ENCODE results near the gene TMEM132D.

The TMEM132D gene

DNA sequence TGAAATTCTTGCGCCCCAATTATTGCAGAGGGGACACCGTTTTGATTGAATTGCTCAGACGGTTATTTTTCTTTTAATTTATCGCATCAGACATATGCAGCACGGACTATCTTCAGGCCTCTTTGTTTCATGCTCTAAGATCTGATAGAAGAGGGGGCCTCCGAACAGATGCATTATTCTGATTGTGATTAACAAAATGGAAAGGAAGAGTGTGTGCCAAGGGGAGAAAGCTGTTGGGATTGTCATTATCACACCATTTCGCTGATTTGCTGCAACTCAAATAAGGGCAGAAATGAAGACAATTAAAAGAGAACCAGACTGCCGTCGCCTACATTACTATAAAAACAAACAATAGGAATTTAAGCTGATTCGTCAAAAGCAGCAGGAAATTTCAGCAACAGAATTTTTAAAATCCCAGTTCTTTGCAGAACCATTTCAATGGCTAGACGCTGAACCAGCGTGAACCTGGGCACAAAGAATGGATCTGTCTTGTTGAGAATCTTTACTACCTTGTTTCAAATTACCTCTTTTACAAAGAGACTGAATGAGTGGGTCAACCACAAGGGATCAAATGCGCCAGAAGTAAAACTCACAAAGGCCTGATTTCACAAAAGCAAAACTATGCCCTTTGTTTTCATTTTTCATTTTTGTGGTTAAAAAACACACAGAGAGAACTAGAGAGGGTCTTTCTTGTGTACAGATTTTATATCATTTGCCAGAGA, 30.6 kb downstream of the TMEM132D start:
- no peak for DNase-seq

DNA sequence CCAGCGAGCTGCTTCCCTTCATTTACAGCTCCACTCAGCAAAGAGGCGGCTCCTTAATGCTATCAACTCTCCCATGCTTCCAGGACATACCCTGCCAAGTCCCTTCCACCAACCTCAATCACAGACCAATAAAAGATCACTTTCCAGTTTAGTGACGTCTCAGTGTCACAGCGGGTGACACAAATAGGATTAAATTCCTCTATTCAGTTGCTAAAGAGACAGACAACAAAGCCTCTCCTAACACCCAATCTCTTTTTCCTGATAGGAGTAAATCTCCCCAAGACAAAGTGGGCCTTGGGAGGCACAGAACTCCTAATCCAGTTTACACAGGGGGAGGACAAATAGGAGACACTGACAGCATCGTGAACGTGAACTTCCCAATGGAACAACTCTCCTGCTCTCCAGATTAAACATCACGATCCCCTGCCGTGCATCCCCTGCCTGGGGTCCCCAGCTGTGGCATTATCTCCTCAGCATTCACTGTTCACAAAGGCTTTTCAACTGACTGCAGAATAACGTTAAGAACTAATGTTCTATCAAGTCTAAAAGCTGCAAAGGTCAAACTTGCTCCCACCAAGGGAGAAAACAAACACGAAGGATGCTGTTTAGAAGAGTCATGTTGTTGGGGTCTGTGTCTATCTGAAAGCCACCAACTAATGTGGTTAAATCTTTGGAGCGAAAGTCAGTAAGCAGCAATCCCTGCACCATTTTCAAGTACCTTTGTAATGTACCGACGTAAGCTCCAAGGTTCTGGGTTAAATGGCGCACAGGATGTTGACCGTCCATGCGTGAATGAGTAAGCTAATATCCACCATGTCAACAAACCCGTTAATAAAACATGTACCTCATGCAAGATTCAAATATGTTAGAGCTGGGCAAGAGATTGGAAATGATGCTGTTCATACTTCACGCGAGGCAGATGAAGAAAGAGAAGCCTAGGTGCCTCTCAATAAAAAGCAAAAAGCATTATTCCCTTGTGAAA, 31.5 kb downstream of the TMEM132D start:
- no peak for DNase-seq

DNA sequence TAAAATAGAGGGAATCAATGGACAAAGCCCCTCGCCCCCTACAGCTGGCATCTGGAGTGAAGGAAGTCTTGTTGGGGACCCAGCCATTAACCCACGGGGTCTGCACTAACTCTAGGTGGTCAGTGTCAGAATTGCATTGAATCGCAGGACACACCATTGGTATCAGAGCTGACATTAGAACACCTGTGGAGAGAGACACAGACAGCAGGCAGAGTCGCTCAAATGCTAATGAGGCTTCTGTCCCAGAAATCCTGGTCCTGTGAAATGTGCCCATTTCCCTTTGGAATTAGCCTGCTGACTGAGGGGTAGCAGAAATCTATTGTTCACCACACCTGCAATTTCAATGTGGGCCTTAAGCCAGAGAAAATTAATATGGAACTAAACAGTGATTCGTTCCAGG, 33.0 kb downstream of the TMEM132D start:
- no peak for DNase-seq

DNA sequence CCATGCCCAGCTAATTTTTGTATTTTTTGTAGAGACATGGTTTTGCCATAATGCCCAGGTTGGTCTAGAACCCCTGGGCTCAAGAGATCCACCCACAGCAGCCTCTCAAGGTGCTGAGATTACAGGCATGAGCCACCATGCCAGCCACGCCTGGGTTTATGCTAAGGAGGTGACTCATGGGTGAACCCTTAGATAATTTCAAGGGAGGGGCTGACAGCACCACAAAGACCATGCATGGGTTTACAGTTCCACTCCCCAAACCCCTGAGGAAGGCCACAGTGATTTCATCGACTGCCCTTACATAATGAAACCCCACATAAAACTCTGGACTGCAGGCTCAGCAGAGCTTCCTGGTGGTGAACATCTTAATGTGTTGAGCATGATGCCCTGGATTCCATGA, 33.7 kb downstream of the TMEM132D start:
- no peak for DNase-seq

DNA sequence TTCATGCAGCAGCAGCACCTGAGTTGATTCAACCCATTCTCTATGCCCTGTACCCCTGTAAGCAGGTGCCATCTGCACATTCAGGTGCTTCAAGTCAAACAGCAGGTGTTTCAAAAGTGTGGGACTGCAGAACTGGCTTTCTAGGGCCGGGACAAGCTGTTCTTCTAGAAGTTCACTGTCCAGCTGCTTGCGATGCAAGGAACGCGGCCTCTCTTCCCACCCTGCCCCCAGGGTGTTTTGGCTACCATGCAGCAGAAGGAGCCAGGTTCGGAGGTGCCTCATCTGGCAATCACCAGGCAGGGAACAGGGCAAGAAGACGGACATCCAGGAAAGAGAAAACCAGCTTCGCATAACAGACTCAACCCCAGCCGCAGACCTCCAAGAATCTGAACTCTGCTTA, 35.2 kb downstream of the TMEM132D start:
- no peak for DNase-seq

DNA sequence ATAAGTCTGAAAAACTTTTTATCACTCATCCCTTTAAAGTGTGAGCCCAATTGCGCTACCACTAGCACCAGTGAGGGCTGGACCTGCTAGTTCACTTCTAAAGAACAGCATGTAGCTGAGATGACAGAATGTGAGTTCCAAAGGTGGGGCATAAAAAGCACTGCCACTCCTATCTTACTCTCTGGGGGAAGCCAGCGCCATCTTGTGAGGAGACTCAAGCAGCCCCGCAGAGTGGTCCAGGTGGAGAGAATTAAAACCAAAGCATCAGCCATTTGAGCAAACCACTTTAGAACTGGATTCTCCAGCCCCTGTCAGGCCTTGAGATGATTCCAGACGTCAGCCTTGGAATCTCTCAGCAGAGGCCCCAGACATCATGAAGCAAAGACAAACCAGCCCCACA, 39.9 kb downstream of the TMEM132D start:
- peak in 1 of 2 experiments; percentile 4 for DNase-seq

DNA sequence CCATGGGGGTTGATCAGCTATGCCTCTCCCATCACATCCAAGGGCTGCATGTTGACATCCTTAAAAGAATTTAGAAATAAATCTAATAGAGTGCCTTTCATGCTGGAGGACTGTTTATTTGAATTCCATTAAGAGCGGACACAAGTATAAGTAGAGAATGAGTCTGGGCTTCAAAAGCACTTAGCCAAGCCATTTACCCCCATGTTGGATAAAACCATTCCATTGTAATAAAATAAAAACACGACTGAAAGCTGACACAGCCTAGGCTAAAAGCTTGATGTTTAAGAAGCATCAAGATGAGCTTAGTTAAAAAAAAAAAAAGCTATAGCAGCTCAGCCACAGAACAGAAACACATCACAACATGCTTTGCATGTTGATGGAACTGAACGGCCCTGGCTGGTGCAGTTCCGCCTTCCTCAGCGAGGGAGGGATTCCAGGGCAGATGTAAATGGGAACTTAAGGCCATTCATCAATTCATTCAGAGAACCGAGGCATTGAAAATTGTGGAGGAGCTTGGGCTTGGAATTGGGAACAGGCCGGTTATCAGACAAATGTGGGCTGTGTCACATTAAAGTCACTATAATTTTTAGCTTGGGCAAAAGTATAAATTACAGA, 41.2 kb downstream of the TMEM132D start:
- no peak for DNase-seq

DNA sequence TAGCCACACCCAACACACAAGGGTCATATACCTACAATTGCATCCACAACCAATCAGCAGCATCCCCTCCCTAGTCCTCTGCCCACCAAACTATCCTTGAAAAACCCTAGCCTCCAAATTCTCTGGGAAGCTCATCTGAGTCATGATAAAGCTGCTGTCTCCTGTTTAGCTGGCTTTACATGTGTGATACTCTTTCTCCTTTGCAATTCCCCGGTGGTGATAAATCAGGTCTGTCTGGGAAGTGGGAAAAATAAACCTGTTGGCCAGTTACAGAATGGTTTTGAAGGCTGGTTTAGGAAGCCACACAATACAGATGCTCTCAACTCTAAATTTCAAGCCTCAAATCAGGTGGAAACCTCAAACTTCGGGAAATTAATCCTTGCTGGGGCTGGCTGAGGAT, 41.9 kb downstream of the TMEM132D start:
- no peak for DNase-seq

DNA sequence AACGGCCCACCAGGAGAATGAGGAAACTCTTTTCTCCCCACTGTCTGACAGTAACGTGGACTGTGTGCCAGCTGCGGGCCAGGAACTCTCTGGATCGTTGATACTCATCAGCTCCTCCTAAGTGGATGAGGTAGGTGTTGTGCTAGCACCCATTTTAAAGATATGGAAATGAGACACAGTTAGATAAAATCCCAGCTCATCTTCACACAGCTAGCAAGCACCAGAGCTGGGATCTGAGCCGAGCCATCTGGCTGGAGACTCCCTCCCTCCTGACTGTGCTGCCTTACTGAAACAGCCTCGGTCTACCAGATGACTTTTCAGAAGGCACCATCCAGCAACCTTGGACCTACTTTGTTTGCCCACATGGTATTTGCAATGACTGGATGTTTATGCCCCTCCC, 49.2 kb downstream of the TMEM132D start:
- DNase-seq, result no peak

DNA sequence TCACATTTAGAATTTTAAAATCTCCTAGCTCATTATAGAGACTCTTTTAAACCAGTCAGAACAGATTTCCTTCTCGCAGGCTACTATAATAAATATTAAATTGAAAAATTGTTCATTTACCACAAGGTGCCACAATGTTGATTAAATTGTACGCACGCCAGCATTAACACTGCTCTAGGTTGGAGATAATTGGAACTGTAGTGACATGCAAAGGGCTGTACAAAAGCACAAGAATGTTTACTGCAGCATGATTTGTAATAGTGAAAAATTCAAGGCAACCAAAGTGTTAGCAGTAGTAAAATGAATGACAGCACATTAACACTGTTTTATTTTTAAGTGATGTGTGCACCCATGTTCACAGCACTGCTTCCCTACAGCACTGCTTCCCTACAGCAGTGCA, 52.5 kb downstream of the TMEM132D start:
- no peak for DNase-seq

DNA sequence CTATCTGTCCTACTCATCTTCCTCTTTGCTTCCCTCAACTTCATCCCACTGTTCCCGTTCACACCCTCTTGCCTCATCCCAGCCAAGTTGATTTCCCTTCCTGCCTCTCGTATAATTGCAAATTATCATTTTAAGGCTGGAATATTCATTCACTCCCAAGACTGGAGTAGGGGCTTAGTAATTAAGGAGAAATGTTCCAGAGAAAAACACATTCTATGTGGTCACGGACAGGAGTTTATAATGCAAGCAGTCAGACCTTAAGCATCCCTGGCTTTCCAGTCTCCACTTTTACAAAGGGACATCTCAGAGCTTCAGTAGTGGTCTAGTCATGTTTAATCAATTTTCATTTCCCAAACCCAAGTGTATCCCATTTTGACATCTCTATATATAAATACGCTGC, 54.9 kb downstream of the TMEM132D start:
- DNase-seq, result no peak

DNA sequence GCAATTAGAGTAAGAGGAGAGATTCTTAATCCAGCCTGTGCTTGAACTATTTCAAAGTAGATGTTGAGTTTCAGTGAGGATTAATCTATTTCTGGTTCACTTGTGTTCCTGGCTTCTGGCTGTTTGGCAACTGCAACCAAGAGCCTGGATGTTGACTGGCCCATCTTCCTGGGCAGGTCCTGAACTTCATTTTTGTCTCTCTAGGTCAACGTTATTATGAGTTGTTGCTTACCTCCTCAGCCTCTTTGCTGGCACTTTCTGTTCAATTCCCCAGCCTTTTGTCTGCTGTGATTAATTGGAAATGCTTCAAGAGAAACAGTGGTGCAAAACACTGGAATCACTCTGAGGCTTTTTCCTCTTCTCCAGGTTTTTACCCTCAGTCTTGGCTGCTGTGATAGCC, 56.8 kb downstream of the TMEM132D start:
- DNase-seq, result no peak

DNA sequence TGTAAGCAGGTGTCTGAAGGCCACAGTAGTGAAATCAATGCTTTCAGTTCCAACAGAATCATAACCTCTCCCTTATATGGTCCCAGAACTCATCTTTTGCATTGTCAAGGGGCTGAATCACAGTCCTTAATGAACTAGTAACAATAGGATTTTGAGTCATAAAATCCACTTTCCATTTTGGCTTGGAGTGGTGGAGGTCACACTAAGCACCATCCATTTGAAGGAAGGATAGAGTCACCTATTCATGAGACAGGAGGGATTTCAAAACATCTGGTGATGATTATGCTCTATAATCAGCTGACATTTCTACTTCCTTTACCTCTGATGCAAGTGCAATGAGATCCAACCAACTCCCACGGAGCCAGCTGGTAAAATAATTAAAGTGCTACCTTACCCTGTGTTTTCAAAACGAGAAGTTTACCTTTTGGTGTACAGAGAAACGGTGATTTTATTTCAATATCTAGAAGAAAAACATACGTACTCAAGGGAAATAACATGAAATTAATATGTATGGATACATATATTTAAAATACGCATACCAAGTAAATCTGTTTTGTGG, 59.1 kb downstream of the TMEM132D start:
- DNase-seq, result peak in 1 of 2 experiments; percentile 3

DNA sequence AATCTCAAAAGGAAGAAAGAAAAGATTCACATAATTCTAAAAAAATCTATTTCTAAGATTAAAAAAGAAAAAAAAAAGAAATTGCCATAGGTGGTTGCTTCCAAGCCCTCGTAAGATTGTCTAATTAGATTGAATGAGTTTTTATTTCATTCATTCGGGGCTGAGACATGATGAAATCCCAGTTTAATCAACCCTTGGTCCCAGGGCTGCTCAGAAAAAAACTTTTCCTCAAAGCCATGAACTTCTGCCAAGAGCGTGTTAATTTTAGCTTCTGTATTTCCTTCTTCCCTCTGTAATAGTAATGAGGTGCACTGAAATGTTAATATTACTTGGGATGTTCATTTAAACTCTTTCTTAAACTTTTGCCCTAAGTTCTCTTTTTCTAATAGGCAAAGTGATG, 62.6 kb downstream of the TMEM132D start:
- DNase-seq, result no peak

DNA sequence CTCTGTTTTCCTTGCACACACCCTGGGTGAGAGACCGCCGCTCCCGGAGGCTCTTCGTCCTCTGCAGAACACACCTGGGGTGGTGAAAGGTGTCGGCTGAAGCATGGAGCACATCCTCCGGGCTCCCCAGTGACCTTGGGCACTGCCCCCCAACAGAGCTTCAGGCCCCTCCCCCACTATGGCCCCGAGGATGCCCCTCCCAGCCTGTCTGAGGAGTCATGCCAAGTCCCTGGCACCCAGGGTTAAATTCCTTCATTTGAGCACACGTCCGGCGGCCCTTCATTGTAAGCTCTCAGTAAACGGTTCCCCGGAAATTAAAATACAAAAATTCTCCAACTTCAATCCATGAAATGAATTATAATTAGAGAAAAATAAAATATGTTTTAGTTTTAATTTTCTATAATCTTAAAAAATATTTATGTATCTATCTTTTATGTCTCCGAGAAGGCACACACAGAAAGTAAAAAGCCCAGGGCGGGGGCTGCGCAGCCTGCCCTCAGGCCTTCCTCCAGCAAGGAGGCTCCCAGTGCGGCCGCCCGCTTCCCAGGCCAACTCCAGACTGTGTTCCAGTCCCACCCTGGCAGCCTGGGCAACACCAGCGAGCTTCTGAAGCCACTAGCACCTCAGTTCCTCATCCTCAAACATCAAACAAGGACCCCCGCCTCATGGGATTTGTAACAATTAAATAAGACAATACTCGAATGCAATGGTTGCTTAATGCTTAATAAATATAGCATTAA, 63.5 kb downstream of the TMEM132D start:
- no peak for DNase-seq

DNA sequence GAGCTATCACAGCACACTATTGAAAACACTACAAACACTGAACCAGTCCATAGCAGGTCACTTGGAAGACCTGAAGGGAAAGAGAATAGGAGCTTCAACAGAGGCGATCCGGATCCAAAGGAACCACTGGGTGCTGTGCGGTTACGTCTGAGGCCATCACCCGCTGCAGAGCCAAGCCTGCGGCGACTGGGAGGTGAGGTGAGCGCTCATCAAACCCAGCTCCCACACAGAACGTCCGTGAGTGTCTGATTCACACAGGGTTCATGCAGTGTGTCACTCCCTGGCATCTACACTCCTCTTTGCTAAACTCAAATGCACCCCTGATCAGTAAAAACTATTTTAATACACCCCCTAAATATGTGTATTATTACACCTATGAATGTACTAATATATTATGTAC, 64.1 kb downstream of the TMEM132D start:
- DNase-seq, result no peak

DNA sequence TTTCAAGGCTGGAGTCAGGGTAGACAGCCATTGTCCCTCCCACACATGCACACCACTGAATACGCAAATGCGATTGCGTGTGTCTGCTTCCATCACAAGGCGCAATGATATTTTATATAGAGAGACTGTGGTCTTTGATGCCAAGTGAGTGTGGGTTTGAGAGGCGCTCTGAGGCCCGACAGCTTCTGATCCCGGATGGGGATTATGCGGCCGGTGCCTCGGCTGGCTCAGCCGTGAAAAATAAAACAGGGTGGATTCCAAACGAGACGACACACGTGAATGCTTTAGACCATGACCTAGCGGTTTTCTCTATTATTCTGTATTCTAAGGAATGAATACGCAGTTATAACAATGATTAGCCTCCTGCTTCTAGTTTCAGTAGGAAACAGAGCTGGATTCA, 72.5 kb downstream of the TMEM132D start:
- no peak for DNase-seq

DNA sequence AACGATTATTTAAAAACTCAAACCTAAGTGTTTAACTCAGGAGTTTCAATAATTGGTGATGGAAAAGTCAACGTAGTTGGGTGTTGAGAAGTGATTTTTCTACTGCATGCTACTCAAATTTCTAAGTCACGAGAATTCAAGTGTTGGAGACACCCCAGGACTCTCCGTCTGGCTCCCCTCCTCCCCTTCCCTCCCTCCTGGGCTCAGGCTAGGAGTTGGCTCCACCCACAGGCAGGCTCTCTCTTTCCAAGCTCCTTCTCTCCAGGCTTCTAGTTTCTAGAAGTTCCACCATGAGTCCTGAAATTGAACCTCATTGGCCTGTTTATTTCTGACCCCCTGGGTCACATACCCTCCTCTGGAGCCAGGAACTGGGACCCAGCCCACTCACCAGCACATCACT, 73.0 kb downstream of the TMEM132D start:
- peak in 1 of 2 experiments; percentile 1 for DNase-seq

DNA sequence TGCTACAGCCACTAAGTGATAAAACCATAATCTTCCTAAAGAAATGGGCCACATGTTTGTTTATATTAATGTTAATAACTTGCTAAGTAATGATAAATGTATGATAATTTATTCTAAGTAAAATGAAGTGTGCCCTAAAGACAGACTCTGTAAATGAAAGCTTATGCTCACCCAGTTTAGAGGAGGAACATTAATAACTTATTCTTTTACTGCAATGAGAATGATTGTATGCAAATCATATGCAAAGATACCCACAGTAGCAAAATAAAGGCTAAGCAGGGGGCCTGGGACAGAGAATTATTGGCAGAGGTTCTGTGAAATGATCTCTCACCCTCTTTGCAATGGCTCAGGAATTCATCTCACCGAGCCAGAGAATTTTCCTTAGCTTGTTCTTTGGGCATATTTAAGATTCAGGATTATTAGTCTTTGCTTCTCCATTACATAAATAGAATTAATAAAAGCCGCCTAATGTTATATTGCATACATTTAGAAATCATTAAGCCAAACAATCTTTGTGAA, 75.9 kb downstream of the TMEM132D start:
- peak in 1 of 2 experiments; percentile 31 for DNase-seq

DNA sequence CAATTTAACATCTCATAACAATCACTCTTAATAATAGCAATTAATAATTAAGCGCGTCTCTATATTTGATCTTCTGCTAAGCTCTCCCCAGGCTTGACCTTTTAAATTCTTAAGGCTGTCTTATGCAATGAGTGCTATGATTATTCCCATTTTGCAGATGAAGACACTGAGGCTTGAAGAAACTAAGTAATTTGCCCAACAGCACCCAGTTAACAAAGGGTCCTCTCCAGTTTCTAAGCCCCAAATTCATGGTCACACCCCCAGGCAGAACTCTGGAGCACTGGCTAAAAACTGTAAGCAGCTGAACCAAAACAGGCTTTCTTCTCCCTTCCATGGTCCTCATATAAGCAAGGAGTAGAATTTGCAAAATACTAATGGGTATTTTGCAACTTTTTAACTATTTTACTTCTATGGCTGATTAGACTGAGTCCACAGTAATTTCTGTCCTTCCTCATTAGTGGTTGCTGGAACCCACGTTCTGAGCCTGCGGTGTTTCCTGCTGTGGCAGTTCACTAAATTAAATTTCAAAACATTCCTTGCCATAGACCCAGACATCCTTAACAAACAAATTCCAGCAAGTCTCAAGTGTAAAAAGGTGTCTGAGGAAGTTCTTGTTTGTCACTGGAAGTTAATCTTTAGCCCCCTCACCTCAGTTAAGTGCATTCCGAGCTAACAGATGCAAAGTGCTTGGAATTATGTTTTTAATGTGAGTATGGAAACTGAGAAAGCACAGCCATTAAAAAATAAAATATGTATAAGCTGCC, 76.5 kb downstream of the TMEM132D start:
- no peak for DNase-seq

DNA sequence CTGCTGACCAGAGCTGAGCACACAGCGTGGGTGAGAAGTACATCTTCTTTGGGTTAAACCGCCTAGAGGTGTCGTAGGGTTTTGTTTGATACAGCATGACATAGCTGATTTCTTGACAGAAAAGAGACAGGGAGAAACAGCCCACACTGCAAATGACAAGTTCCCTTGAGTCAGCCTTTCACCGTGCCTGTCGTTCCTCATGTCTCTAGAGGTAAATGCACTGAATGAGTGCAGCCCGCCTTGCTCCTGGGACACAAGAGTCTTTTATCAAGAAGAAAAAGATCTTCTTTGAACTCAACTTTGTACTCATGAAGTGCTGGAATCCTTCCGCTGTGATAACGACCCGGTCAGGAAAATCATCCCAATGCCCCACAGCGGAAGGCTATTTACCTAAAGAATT, 77.6 kb downstream of the TMEM132D start:
- DNase-seq, result no peak

DNA sequence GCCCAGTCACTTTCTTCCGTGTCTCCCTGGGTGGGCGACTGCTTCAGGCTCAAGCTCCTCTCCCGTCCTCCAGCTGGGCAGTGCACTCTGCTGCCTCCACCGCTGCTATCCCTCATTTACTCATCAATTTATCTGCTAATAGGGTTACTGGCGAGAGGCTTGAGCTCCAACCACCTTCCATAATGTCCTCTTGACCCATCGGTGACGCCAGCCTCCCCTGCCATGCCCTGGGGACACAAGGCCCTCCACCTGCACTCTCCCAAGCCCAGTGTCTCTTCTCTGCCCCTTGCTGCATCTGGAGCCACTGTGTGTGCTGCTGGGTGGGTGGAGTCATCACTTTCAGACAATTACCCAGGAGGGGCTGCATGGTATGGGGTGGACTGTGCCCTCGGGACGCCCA, 78.5 kb downstream of the TMEM132D start:
- no peak for DNase-seq
